GM18870 (cell line): ENCODE measurements around the gene RELT.

Source experiments
- ATAC-seq: cut with Tn5 transposase; IDR thresholded peaks from one replicate; pipeline ENCODE4 v1.9.1; 2021; ENCODE audit warnings: moderate library complexity; ENCODE audit not compliant: unreplicated experiment

RELT gene

GRCh38 chr11:73401924-73402833, 26.0 kb downstream of the RELT start:
- no peak for ATAC-seq

- no peak for ATAC-seq
These were observed 26.6 kb downstream of the RELT start for GRCh38 chr11:73402834-73403185.

DNA sequence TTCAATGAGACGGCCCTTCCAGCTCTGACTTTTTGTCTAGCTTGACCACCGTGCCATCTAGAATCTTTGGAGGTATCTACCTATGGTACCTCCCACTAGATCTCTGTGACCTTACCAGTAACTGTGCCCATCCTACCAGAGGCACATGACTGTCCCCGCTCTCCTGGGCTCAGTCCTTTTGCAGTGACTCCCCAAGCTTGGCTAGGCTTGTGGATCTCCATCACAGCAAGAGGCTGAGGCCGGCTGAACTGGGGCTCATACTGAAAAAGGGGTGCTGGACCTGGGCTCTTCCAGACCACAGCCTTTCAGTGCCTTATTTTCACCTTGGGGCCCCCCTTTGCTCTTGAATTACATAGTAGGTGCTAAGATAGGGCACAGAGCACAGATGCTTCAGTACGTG, 27.3 kb downstream of the RELT start:
- ATAC-seq, result no peak

DNA sequence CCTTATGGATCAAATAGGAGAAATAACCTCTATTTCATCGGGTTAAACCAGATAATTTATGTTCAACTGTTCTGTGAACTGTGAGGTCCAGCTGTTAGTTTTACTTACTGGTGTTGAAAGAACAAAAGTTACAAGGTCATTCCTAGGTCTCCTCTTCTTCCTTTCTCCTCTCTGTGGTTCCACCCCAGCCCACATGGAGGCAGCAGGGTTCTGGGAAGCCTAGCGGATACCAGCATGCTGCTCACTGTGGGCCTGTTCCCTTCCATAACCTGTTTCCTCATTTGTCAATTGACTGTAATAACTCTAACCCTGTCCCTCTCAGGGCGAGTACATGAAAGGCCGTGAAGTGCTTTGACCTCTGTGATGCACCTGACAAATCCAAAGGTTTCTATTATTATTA, 27.8 kb downstream of the RELT start:
- no peak for ATAC-seq

DNA sequence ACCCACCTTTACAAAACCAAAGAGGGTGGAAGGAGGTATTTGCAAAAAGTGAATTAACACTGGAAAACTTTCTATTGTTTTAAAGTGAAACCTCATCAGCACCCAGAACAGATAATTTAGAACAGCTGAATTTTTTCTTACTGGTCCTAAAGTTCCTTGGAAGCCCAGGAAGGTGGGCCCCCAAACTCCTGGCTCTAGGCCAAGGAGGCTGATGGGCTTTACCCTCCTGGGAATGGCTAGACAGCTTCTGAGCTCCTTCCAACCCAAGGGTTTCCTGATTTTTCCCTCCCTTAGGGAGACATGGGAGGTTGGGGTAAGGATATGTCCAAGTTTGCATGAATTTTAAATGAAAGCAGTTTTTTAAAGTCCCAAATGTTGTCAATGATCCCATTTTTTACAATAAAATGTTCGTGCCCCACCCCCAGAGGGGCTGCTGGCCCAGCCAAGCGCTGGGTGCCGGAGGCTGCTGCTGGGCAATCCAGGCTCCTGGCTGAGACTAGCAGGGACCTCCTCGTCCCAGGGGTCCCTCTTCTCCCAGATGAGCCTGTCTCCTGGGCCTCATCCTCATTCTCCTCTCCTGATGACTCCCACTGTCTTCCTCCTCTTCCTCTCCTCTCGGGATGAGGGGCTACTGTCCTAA, 28.4 kb downstream of the RELT start:
- ATAC-seq, result no peak

GRCh38 chr11:73405146-73405510, 28.9 kb downstream of the RELT start:
- ATAC-seq, result no peak

DNA sequence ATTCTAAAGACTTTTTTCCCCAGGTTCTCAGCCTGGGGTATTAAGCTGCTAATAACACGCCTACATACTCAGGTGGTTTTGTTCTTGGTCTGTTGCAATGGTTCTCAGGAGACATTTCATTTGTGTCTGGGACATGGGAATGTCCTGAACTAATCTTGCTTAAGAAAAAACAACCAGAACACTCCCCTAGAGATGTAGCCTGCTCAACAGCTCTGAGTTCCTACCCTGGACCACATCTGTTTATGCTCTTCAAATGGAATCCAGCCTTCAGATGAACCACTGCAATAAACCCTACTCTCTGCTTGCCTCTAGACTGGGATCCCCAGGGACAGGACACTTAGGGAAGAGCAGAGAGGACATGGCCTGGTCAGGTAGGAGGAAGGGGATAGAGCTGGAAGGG, 29.9 kb downstream of the RELT start:
- ATAC-seq, result no peak

- ATAC-seq, result no peak
These were observed 30.4 kb downstream of the RELT start for GRCh38 chr11:73406619-73407018.

GRCh38 chr11:73409431-73409830, 33.2 kb downstream of the RELT start:
- ATAC-seq, result no peak

DNA sequence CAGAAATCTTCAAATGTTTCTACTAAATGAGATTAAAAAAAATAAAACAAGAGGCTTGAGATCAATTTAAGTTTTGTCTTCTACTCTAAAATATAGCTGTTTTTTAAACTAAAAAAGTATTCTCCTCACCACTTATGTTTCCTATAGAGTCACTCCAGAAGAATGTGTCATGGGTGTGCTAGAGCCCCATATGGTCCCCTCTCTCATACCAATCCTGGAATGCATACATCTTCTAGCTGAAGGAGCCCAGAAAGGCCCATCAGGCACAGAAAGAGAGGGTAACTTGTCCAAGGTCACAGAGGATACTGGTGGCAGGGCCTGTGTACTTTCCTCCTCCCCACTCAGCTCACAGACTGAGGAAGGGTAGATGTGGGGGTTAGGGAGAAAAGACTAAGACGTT, 34.4 kb downstream of the RELT start:
- ATAC-seq, result no peak

- no peak for ATAC-seq
These were observed 34.8 kb downstream of the RELT start for GRCh38 chr11:73411031-73411430.

- ATAC-seq, result no peak
These were observed 36.1 kb downstream of the RELT start for GRCh38 chr11:73412308-73412707.

DNA sequence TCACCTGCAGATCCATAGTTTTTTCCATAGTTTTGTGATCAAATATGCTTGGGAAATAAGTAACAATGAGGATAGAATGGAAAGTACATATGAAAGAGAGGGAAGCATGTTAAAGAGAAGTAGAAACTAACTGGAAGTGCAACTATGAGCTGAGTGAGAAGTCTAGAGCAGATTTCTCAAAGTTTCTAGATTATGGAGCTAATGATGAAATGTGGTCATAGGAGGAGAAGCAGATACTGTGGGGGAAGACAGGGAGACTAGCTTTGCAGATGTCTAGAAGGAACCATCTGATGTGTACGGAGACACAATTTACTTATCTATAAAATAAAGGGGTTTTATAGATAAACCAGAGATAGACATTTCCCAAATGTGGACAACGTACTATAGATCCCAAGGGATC, 37.1 kb downstream of the RELT start:
- ATAC-seq, result no peak

GRCh38 chr11:73414977-73415651, 38.9 kb downstream of the RELT start:
- no peak for ATAC-seq

GRCh38 chr11:73415854-73416615, 39.8 kb downstream of the RELT start:
- no peak for ATAC-seq

DNA sequence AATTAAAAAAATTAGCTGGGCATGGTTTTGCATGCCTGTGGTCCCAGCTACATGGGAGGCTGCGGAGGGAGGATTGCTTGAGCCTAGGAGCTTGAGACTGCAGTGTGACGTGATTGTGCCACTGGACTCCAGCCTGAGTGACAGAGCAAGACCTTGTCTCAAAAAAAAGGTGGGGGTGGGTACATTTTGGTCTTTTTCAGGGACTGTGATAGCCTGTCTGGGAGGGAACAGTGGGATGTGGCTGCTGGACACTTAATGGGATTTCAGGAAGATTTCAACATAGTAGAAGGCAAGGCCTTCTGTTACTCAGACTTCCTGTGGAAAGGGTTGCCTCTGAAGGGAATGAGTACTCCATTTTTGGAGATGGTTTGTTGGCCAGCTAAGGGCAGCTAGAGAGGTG, 40.6 kb downstream of the RELT start:
- no peak for ATAC-seq

- ATAC-seq, result no peak
These were observed 43.9 kb downstream of the RELT start for GRCh38 chr11:73420136-73420535.

- ATAC-seq, result no peak
These were observed 46.7 kb downstream of the RELT start for GRCh38 chr11:73422886-73423285.

GRCh38 chr11:73423506-73423905, 47.3 kb downstream of the RELT start:
- no peak for ATAC-seq

- no peak for ATAC-seq
These were observed 48.9 kb downstream of the RELT start for GRCh38 chr11:73425108-73425507.

- ATAC-seq, result no peak
These were observed 50.1 kb downstream of the RELT start for GRCh38 chr11:73426219-73426850.
